ACHN (cell line): ENCODE data around the gene DRC1.
"Not testable (repeated sequence)": the region's sequence is repeated elsewhere in the genome, so short reads cannot be mapped to it uniquely, and the experiment has no call there.

Source experiments
- DNase-seq: peaks from one replicate; pipeline ENCODE4 v3.0.0-alpha.2; 2015
- in situ Hi-C: cut with HindIII; loops from 2 replicates; pipeline ENCODE4 v1.10.0; 2017; ENCODE audit warnings: low sequenced_read_pairs, low pct_ligation_motif_present, low pct_unique_long_range_greater_than_20kb

The DRC1 gene

DNA sequence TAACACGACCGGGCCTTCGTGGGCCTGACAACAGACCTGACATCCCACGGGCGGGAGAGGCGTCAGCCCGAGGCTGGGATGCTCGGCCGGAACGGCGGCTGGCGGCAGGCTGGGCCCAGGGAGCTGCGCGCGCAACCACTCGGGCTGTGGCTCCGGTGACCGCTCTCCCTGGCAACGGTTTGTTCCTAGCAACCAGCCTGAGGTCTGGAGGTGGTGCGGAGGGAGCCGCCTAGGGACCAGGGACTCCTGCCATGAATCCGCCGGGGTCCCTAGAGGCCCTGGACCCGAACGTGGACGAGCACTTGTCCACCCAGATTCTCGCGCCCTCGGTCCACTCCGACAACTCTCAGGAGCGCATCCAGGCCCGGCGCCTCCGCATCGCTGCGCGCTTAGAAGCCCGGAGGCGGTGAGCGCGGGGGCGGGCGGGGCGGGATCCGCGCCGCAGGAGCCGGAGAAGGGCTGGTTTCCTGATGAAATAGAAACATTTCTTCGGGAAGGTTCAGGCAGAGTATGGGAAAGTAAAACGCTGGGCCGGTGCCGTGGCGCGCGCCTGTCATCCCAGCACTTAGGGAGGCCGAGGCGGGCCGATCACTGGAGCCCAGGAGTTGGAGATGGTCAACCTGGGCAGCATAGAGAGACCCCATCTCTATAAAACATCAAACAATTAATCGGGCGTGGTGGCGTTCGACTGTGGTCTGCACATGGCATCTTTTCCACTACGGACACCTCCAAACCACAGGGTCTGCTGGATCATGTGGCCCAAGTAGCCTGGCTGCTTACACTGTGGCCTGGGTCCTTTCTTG, at the start of gene DRC1:
TSS of gene DRC1 (plus strand) at position 182 of the 803 bp plus-strand sequence. CDS start at position 252, 70 bp downstream.
- in situ Hi-C loops = no loop called here
- peak; percentile 86 for DNase-seq

DNA sequence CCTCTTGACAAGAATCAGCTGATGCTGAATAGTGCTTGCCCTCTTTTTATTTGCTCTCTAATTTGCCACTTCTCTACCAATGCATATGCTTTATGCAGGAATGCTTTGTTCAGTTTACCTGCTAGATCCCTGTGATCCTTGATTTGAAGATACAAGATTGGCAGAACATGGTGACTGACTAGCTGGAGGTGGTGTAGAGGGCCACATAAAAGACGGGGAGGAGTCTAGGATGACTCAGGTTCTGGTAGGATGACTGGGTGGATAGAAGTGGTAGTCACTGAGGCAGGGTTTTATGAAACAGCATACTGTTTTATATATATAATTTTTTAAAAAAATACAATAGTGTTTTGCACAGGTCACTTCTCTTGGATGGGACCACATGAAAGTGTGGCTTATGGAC, 48.8 kb upstream of the DRC1 start:
- in situ Hi-C loops = no loop called here
- DNase-seq = peak; percentile 66

DNA sequence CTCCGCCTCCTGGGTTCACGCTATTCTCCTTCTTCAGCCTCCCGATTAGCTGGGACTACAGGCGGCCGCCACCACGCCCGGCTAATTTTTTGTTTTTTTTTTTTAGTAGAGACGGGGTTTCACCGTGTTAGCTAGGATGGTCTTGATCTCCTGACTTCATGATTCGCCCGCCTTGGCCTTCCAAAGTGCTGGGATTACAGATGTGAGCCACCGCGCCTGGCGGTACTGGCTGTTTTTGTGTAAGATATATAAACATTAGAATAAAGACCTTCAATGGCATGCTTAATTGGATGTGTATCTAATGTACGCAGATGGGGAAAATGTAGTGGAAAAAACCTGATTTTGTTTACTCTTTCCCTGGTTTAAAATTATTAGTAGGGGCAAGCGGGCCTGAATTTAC, 47.3 kb upstream of the DRC1 start:
- DNase-seq, in situ Hi-C loops: not testable (repeated sequence)

DNA sequence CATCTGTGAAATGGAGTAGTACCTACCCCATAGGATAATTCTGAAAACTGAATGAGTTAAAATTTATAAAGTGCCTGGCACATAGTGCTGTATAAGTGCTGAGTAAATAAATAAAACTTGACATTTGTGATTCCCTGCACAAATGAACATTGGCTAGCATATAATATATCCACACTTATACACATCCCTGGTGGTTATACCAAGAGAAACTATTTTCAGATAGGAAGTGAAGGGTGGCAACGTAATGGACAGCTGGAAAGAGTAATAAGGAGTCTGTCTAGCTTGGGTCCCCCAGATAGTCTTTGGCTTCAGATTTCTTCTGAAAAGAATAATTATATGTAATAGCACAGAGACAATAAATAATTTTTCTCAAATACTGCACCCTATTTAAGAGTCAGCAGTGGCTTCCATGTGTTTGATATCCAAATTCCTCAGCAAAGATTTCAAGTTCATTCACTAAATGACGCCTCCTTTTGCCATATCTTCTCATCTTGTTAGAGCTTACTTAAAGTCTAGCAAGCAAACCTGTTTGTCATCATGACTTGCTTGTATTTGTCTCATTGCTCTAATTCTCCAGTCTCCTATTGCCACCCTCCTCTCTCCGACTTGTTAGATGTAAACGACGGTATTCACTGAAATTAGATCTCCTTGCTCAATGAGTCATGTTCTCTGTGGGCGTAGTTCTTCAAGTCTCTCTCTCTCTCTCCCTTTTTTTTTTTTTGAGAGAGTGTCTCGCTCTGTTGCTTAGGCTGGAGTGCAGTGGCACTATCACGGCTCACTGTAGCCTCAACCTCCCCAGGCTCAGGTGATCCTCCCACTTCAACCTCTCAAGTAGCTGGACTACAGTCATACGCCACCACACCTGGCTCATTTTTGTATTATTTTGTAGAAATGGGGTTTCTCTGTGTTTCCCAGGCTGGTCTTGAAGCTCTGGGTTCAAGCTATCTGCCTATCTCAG, 46.4 kb upstream of the DRC1 start:
- in situ Hi-C loops = no loop called here
- DNase-seq = peak; percentile 90

- DNase-seq = no peak
- in situ Hi-C loops = no loop called here
Observed at GRCh38 chr2:26356111-26356510, 45.6 kb upstream of the DRC1 start.

- DNase-seq = no peak
- in situ Hi-C loops = no loop called here
Observed at GRCh38 chr2:26356771-26357170, 44.9 kb upstream of the DRC1 start.

- no peak for DNase-seq
- in situ Hi-C loops = no loop called here
Observed at GRCh38 chr2:26359886-26360473, 41.7 kb upstream of the DRC1 start.

GRCh38 chr2:26363323-26363722, 38.4 kb upstream of the DRC1 start:
- in situ Hi-C loops = no loop called here
- DNase-seq = no peak

DNA sequence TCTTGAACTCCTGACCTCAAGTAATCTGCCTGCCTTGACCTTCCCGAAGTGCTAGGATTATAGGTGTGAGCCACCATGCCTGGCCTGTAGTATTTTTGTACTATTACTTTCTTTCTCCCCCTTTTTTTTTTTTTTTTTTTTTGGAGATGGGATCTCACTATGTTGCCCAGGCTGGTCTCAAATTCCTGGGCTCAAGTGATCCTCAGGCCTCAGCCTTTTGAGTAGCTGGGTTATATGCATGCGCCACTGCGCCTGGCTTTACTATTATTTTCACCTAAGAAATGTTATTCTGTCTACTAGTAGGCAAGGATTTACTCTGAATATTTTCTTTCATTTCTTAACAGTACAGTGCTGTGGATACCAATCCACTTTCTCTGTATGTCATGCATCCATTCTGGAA, 37.8 kb upstream of the DRC1 start:
- no peak for DNase-seq
- in situ Hi-C loops = no loop called here

- no peak for DNase-seq
- in situ Hi-C loops = no loop called here
Observed at GRCh38 chr2:26364669-26365068, 37.1 kb upstream of the DRC1 start.

DNA sequence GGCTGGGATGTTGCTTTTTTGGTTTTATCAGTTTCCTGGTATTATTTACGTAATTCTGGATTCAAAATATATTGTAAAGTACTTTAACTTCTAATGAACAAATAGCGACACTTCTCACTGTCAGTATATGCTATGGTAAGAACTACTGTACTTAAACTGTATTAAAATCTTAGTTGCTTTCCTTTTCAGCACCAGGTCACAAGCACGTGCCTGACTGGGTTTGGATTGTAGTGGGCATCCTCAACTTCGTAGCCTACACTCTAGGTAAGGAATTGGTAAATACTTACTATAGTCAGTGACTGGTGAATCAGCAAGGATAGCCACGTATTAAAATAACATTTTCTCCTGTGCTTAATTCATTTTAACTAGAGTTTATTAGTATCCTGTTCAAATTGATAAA, 34.8 kb upstream of the DRC1 start:
- DNase-seq = no peak
- in situ Hi-C loops = no loop called here

GRCh38 chr2:26369664-26370063, 32.1 kb upstream of the DRC1 start:
- DNase-seq, in situ Hi-C loops: not testable (repeated sequence)

DNA sequence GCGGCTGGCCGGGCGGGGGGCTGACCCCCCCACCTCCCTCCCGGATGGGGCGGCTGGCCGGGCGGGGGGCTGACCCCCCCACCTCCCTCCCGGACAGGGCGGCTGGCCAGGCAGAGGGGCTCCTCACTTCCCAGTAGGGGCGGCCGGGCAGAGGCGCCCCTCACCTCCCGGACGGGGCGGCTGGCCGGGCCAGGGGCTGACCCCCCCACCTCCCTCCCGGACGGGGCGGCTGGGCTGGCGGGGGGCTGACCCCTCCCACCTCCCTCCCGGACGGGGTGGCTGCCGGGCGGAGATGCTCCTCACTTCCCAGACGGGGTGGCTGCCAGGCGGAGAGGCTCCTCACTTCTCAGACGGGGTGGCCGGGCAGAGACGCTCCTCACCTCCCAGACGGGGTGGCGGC, 30.8 kb upstream of the DRC1 start:
- in situ Hi-C loops, DNase-seq: not testable (repeated sequence)

DNA sequence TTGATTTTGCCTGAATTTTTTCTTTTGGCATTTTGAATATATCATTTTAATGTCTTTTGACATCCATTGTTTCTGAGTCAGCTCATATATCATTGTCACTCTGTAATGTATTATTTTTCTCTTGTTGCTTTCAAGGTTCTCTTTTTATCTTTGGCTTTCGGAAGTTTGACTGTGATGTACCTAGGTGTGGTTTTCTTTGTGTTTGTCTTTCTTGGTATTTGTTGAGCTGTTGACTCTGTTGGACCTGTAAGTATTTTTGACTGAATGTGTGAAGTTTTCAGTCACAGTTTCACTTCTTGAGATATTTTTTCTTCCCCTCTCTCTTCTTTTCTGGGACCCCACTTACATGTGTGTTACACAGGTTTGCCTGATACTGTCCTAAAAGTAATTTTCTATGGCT, 24.9 kb upstream of the DRC1 start:
- DNase-seq = no peak
- in situ Hi-C loops = no loop called here

DNA sequence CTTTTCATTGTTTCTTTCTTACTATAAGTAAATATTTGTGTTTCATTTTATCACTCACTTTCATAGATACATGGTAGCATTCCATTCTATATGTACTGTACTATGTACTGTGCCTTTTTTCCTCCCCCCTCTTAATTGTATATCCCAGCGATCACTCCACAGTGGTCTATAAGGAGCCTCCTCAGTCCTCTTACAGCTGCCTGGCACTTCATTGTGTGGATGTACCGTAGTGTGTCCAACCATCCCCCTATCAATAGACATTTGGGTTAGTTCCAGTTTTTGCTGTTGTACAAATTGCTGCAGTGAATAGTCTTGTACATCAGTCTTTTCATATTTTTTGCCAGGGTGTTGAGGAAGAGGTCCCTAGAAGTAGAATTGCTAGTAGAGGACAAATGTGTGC, 21.4 kb upstream of the DRC1 start:
- DNase-seq = no peak
- in situ Hi-C loops = no loop called here

- DNase-seq = no peak
- in situ Hi-C loops = no loop called here
Observed at GRCh38 chr2:26382564-26382963, 19.2 kb upstream of the DRC1 start.

DNA sequence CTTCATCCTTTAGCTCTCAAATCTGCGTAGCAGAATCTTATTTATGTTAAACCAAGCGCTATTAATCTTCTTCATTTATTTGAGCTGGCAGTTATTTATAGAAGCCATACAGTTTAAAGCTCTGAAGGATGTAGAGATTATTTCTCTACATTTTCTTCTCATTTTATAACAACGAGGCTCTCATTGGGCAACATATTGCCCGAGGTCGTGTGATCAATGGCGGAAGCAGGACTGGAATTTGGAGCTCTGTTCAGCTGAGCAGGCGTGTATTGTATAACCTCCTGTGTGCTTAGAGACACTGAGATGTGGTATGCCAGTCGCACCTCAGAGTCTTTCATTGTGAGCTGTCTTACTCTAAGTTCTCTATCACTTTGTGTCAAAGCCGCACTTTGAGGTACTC, 17.5 kb upstream of the DRC1 start:
- DNase-seq = no peak
- in situ Hi-C loops = no loop called here

GRCh38 chr2:26384597-26384996, 17.1 kb upstream of the DRC1 start:
- DNase-seq = no peak
- in situ Hi-C loops = no loop called here

DNA sequence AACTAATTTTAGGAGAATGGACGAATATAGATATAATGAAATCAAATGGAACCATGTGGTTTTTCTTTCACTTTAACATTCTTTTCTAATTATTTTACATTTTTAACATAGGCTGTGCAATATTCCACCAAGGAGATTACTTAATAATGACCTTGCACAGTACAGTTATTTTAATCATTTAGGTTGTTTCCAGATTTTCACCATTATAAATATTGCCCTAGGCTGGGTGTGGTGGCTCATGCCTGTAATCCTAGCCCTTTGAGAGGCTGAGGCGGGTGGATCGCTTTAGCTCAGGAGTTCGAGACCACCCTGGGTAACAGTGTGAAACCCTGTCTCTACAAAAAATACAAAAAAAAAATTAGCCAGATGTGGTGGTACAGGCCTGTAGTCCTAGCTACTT, 14.5 kb upstream of the DRC1 start:
- DNase-seq = no peak
- in situ Hi-C loops = no loop called here
